Skeletal muscle satellite cell (primary cell): ENCODE measurements around the gene KRT36.

Source experiments
- H3K27me3 ChIP-seq: 2 replicates; pipeline ENCODE4 v1.7.0; 2013; ENCODE audit warnings: low read length; ENCODE audit not compliant: control insufficient read depth, insufficient read depth
- H3K36me3 ChIP-seq: 2 replicates; pipeline ENCODE4 v1.7.0; 2013; ENCODE audit warnings: mild to moderate bottlenecking, control low read depth, low read length; ENCODE audit not compliant: insufficient read depth
- H3K4me1 ChIP-seq: 2 replicates; pipeline ENCODE4 v1.7.0; 2013; ENCODE audit warnings: low read length; ENCODE audit not compliant: control insufficient read depth, insufficient read depth
- H3K4me2 ChIP-seq: 2 replicates; pipeline ENCODE4 v1.7.0; 2013; ENCODE audit warnings: mild to moderate bottlenecking, low read length
- H3K4me3 ChIP-seq: 2 replicates; pipeline ENCODE4 v1.7.0; 2013; ENCODE audit warnings: low read length
- H3K9ac ChIP-seq: 2 replicates; pipeline ENCODE4 v1.7.0; 2013; ENCODE audit warnings: mild to moderate bottlenecking, low read depth, low read length, moderate library complexity
- H3K9me3 ChIP-seq: replicated peaks from 2 replicates; pipeline ENCODE4 v1.7.0; 2013; ENCODE audit warnings: mild to moderate bottlenecking, control low read depth, low read length

KRT36 gene

DNA sequence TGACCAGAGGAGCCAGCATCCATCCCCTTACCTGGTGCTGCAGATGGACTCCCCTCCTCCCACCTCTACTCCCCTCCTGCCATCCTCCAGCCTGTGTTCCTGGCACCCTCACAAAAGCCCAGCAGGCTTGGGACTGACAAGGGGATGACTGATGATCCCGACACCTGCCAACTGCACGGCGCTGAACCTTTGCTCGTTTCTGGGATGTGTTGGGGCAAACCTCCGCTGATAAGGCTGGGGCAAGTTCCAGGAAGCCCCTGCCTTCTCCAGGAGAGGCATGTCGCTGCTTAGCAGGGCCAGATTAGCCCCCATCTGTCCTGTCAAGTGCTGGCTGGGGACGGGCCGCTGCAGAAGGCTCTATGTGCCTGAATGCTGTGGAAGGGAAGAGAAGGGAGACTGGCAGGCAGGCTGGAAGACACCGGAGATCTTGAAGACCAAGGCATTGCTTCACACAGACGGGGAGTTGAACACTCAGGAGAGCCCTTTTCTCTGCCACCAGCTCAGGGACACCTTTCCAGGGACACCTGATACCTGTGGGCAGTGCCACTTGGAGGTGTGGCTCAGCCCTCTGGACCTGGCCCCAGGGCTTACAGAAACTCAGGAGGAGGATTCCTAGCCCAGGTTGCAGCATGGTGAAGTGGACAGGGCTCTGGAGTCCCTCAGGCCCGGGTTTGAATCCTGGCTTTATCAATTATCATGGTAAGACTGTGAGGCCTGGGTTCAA, 30.0 kb upstream of the KRT36 start:
- Histone ChIP-seq H3K4me3 (no peak overlapping the region), H3K27me3 (peaks cover 4% of the 10 kb centered on the region), H3K4me1 (peaks cover 32% of the 10 kb centered on the region), H3K9me3 (no peaks in the 10 kb centered on the region), H3K36me3 (no peaks in the 10 kb centered on the region), H3K9ac (no peak overlapping the region), H3K4me2 (no peak overlapping the region)

DNA sequence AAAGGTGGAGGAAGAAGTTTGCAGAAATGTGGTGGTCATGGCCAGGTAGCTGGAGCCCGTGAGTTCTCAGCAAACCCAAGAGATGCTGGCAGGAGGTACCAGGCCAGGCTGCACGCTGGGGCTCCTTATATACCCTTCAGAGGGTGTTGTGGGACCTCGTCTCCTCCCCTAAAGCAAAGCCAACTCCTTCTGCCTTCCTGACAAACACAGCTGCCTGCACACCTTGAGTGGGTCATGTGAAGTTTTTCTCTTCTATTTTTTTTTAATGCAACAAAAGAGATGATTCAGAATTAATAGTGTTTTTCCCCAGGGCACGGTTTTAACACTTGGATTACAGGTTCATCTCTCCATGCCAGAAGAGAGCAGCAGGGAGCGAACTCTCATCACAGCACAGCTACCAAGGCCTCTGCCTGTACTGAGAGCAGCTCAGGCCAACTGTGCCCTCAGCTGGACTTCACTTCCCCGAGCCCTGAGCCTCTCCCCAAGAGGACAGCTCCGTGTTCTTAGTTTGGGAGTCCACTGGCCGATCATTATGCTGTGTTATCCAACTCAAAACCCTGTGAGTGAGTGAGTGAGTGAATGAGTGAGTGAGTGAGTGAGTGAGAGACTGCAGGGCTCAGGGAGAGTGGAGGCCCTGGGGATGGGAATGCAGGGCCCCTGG, 29.2 kb upstream of the KRT36 start, which contains the start of gene KRT15:
Gene KRT15 (minus strand): TSS at position 102 of the 661 bp plus-strand sequence. CDS start 63 bp downstream, at position 39.
- no peaks in the 10 kb centered on the region for H3K9me3 ChIP-seq
- no peak within 1 kb of the TSS for H3K4me2 ChIP-seq
- peaks cover 30% of the 10 kb centered on the region for H3K4me1 ChIP-seq
- H3K9ac ChIP-seq: no peak within 1 kb of the TSS
- H3K36me3 ChIP-seq: no peaks in the 10 kb centered on the region
- H3K27me3 ChIP-seq: peaks cover 4% of the 10 kb centered on the region
- no peak within 1 kb of the TSS for H3K4me3 ChIP-seq

DNA sequence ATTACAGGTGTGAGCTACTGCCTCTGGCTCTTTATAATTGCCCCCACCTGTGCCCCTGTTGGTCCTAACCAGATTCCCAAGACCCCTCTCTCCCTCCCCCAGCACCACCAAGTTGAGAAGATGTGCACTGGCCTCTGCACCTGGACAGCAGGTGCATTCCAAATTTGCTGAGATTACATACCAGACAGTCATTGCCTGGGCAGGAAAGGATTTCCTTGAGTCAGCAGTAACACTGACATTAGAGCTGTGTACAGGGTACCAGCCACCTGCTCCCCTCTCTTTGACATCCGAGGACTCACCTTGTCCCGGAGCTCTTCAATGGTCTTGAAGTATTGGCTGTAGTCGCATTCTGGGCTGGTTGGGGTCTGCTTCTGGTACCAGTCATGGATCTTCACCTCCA, 28.3 kb upstream of the KRT36 start:
- no peak overlapping the region for H3K9ac ChIP-seq
- H3K4me2 ChIP-seq: no peak overlapping the region
- H3K36me3 ChIP-seq: no peaks in the 10 kb centered on the region
- no peak overlapping the region for H3K4me3 ChIP-seq
- H3K27me3 ChIP-seq: peaks cover 4% of the 10 kb centered on the region
- H3K9me3 ChIP-seq: no peaks in the 10 kb centered on the region
- H3K4me1 ChIP-seq: peaks cover 22% of the 10 kb centered on the region

DNA sequence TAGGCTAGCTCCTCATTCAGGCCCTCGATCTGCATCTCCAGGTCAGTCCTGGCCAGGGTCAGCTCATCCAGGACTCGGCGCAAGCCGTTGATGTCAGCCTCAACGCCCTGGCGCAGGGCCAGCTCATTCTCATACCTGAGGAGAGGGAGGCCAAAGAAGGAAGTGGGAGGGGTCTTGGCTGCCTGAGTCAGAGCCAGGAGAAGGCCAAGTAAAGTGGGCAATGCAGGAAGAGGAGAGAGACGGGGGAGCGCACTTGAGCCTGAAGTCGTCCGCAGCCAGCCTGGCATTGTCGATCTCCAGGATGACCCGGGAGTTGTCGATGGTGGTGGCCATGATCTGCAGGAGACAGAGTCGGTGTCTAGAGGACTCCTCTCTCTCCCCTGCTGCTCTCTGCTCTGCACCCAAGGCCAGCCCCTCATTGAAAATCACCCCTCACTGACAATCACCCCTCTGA, 27.1 kb upstream of the KRT36 start:
- no peaks in the 10 kb centered on the region for H3K36me3 ChIP-seq
- H3K27me3 ChIP-seq: peaks cover 4% of the 10 kb centered on the region
- H3K4me3 ChIP-seq: no peak overlapping the region
- H3K9ac ChIP-seq: no peak overlapping the region
- peaks cover 12% of the 10 kb centered on the region for H3K4me1 ChIP-seq
- no peak overlapping the region for H3K4me2 ChIP-seq
- no peaks in the 10 kb centered on the region for H3K9me3 ChIP-seq

DNA sequence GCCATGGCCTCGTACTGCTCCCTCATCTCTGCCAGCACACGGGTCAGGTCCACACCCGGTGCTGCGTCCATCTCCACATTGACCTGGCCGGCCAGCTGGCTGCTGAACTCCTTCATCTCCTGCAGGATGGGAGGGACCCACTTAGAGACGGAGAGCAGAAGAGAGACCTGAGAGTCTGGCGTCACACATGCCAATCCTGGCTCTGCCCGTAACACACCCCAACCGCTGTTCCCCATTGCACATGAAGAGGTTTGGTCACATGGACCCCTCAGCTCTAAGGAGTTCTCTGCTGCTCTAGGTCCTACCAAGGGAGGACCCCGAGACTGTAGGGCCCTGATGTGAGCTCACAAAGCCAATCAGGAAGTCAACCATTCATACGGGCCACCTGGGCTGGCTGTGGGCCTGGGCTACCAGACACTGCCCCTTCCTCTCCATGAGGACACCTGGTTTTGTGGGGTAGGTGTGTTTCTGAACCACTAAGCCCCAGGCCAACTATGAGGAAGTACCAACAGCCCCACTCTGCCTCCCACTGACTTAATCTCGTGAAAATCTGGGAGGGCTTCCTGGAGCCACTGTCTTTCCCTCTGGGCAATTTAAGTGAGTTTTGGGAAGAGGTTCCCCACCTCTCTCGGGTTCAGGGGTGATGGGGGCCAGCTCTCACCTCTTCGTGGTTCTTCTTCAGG, 26.6 kb upstream of the KRT36 start:
- H3K27me3 ChIP-seq: peaks cover 4% of the 10 kb centered on the region
- no peak overlapping the region for H3K4me2 ChIP-seq
- H3K36me3 ChIP-seq: no peaks in the 10 kb centered on the region
- no peaks in the 10 kb centered on the region for H3K9me3 ChIP-seq
- peaks cover 6% of the 10 kb centered on the region for H3K4me1 ChIP-seq
- no peak overlapping the region for H3K4me3 ChIP-seq
- no peak overlapping the region for H3K9ac ChIP-seq

DNA sequence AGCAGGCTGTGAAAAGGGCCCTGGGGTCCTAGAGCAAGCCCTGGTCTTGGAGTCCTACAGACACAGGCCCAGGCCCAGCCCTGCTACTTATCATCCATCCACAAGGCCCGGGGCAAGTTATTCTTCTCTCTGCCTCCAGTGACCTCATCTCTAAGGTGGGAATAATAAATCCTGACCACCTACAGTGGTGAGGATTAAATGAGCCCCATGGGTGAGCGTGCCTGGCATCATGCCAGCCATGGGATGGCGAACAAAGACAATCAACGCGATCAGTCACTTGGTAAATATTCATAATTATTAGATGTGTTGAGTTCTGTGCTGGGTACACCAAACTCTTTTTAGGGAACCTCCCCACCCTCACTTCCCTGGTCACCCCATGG, 23.4 kb upstream of the KRT36 start:
- H3K27me3 ChIP-seq: peaks cover 11% of the 10 kb centered on the region
- no peak overlapping the region for H3K9ac ChIP-seq
- H3K4me3 ChIP-seq: no peak overlapping the region

DNA sequence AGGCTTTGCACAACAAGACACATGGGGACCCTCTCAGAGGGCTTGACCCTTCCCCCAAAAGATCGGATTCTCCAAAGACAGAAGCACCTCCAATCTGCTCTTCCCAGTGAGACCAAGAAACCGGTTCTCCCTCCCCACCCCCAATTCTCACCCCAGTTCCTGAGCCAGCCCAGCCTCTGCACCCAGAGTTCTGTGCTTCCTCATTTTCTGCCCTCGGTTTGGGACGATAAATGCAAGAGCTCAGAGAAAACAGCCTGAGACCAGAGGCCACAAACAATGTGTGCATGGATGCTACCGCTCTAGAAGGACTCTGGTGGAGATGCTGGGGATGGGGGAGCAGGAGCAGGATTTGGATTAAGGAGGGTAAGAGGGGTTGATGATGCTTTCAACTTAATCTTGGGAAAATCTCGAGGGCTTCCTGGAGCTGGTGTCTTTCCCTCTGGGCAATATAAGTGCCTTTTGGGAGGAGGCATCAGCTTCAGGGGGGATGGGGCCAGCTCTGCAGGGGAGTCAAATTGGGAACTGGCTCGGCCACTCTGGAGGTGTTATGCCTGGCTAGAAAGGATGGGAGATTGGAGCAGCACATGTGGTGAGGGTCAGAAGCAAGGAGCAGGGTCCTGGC, 22.9 kb upstream of the KRT36 start:
- no peak overlapping the region for H3K9ac ChIP-seq
- no peak overlapping the region for H3K4me3 ChIP-seq
- H3K27me3 ChIP-seq: peaks cover 11% of the 10 kb centered on the region
- H3K4me1 ChIP-seq: no peaks in the 10 kb centered on the region
- H3K36me3 ChIP-seq: no peaks in the 10 kb centered on the region
- no peaks in the 10 kb centered on the region for H3K9me3 ChIP-seq
- H3K4me2 ChIP-seq: no peak overlapping the region

More for the DNA sequence above, 23.4 kb upstream of the KRT36 start:
- no peaks in the 10 kb centered on the region for H3K4me1 ChIP-seq
- no peak overlapping the region for H3K4me2 ChIP-seq
- no peaks in the 10 kb centered on the region for H3K9me3 ChIP-seq
- H3K36me3 ChIP-seq: no peaks in the 10 kb centered on the region

DNA sequence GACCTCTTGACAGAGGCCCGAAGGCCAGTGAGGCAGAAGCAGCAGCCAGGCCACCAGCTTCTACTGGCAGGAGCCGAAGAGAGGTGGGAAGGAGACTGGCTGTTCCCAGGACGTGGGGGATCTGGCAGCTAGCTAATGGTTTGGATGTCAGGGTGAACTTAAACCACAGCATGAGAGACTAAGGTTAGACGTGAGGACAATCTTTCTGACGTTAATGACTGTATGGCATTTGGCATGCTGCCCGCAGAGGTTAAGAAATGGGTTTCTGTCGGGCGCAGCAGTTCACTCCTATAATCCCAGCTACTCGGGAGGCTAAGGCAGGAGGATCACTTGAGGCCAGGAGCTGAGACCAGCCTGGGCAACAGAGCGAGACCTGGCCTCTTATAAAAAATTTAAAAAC, 22.0 kb upstream of the KRT36 start:
- H3K4me2 ChIP-seq: no peak overlapping the region
- no peaks in the 10 kb centered on the region for H3K9me3 ChIP-seq
- H3K36me3 ChIP-seq: no peaks in the 10 kb centered on the region
- H3K9ac ChIP-seq: no peak overlapping the region
- H3K4me1 ChIP-seq: no peaks in the 10 kb centered on the region
- H3K27me3 ChIP-seq: peaks cover 11% of the 10 kb centered on the region
- H3K4me3 ChIP-seq: no peak overlapping the region

DNA sequence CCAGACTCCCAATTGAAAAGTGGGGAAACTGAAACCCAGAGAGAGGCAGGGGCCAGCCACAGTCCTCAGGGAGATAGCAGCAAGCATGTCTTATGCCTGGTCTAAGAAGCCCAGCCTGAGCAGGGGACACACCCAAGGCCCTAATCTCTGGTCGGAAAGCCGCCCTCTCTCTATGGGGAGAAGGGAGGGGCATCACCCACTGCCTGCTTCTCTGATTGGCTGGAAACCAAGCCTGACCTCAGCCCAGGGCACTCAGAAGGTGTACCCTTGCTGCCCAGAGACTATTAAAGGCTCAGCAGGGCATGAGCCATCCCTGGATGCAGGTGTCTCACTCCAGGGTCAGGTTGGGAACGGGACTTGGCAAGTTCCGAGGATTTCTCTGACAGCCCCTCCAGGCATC, 21.4 kb upstream of the KRT36 start:
- H3K36me3 ChIP-seq: no peaks in the 10 kb centered on the region
- H3K4me2 ChIP-seq: no peak overlapping the region
- H3K9me3 ChIP-seq: no peaks in the 10 kb centered on the region
- no peak overlapping the region for H3K4me3 ChIP-seq
- H3K4me1 ChIP-seq: no peaks in the 10 kb centered on the region
- no peak overlapping the region for H3K9ac ChIP-seq
- peaks cover 17% of the 10 kb centered on the region for H3K27me3 ChIP-seq

DNA sequence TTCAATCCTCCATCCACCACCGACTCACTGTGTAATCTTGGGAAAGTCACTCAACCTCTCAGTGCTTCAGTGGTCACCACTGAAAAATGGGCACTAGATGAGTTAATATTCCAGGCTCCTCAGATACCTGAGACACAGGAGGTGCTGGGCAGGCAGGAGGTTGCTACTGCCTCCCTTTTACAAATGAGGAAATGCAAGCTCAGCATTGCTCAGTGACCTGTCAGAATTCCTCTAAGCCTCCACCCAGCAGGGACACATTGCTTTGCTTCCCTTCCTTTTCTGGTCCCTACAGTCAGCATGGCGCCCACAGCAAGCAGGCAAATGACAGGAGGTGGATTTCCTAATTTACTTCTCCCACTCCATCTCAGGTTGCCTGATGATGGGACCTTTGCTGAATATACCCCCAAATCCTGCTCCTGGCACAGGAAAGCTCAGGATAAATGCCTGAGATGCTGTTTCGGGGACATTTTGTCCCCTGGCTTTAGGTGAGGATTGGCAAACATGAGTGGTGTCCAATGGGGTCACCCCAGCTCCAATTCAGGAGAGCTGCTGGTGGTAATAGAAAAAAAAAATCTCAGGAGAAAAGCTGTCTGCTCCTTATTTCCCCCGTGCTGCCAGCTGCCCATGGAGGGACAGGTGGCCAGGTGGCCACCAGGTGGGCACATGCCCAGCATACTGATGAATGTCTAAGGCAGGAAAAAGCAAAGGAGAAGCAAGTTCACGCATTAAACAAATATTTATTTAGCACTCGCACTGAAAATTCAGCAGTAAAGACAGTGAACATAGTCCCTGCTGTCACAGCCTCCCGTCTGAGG, 20.7 kb upstream of the KRT36 start:
- peaks cover 18% of the 10 kb centered on the region for H3K27me3 ChIP-seq
- H3K4me2 ChIP-seq: no peak overlapping the region
- no peak overlapping the region for H3K9ac ChIP-seq
- H3K4me1 ChIP-seq: no peaks in the 10 kb centered on the region
- H3K4me3 ChIP-seq: no peak overlapping the region
- no peaks in the 10 kb centered on the region for H3K9me3 ChIP-seq
- no peaks in the 10 kb centered on the region for H3K36me3 ChIP-seq
